GM23248 (cell line): Measurements from ENCODE around the gene FUOM. TPM values are rescaled to one million over a fixed set of nuclear protein-coding genes. Genes with fewer than 3 reads are reported as not detected.

ENCODE experiments used
- DNase-seq: peaks from one replicate; pipeline ENCODE4 v3.0.0-alpha.2; 2015
- H2AFZ ChIP-seq: fragments of 200-600 bp; sonication (generic); 2 replicates; pipeline ENCODE4 v1.6.1; 2016; ENCODE audit warnings: antibody characterized with exemption
- H3F3A ChIP-seq: fragments of 200-600 bp; sonication (generic); 2 replicates; pipeline ENCODE4 v1.6.1; 2016; ENCODE audit warnings: mild to moderate bottlenecking, antibody characterized with exemption, mixed run types; ENCODE audit not compliant: insufficient read depth
- H3K27ac ChIP-seq: fragments of 200-600 bp; sonication (generic); 2 replicates; pipeline ENCODE4 v1.5.1; 2016; ENCODE audit warnings: mild to moderate bottlenecking
- H3K27me3 ChIP-seq: fragments of 200-600 bp; sonication (generic); replicated peaks from 2 replicates; pipeline ENCODE4 v1.6.1; 2016; ENCODE audit warnings: mild to moderate bottlenecking; ENCODE audit not compliant: insufficient read depth
- H3K36me3 ChIP-seq: fragments of 200-600 bp; sonication (generic); 2 replicates; pipeline ENCODE4 v1.6.1; 2016; ENCODE audit warnings: low read depth, mild to moderate bottlenecking
- H3K4me1 ChIP-seq: fragments of 200-600 bp; sonication (generic); 2 replicates; pipeline ENCODE4 v1.6.1; 2016; ENCODE audit warnings: mild to moderate bottlenecking; ENCODE audit not compliant: insufficient read depth
- H3K4me2 ChIP-seq: fragments of 200-600 bp; sonication (generic); one replicate; pipeline ENCODE4 v1.6.1; 2016; ENCODE audit warnings: mild to moderate bottlenecking; ENCODE audit not compliant: unreplicated experiment
- H3K4me3 ChIP-seq: fragments of 200-600 bp; sonication (generic); 2 replicates; pipeline ENCODE4 v1.5.1; 2016; ENCODE audit warnings: mild to moderate bottlenecking
- H3K79me2 ChIP-seq: fragments of 200-600 bp; sonication (generic); 2 replicates; pipeline ENCODE4 v1.6.1; 2016; ENCODE audit warnings: mild to moderate bottlenecking; ENCODE audit not compliant: insufficient read depth
- H3K9ac ChIP-seq: fragments of 200-600 bp; sonication (generic); 2 replicates; pipeline ENCODE4 v1.6.1; 2016; ENCODE audit warnings: mild to moderate bottlenecking
- H3K9me2 ChIP-seq: fragments of 200-600 bp; sonication (generic); 2 replicates; pipeline ENCODE4 v1.6.1; 2016; ENCODE audit warnings: mixed run types, mild to moderate bottlenecking, moderate library complexity; ENCODE audit not compliant: insufficient read depth
- H3K9me3 ChIP-seq: fragments of 200-600 bp; sonication (generic); one replicate; pipeline ENCODE4 v1.6.1; 2017; ENCODE audit warnings: low read depth
- H4K20me1 ChIP-seq: fragments of 200-600 bp; sonication (generic); 2 replicates; pipeline ENCODE4 v1.6.0; 2016; ENCODE audit not compliant: insufficient read depth
- EZH2 ChIP-seq: fragments of 200-600 bp; sonication (generic); IDR thresholded peaks from 2 replicates; pipeline ENCODE4 v1.6.1; 2018; ENCODE audit warnings: antibody characterized with exemption, mild to moderate bottlenecking; ENCODE audit not compliant: insufficient read depth, poor library complexity, severe bottlenecking
- EZH2phosphoT487 ChIP-seq: fragments of 200-600 bp; sonication (generic); IDR thresholded peaks from 2 replicates; pipeline ENCODE4 v1.6.1; 2018; ENCODE audit warnings: antibody characterized with exemption, moderate library complexity, mild to moderate bottlenecking, low read depth; ENCODE audit not compliant: insufficient read depth
- WGBS, 2 experiments: methylation state at CpG; one replicate each; pipeline ENCODE4 v1.1.6; 2015 to 2017; ENCODE audit warnings: low lambda C conversion rate in 2 of 2, low coverage in 1 of 2; ENCODE audit errors: missing lambda C conversion rate in 2 of 2; 5-methylcytosine and 5-hydroxymethylcytosine counted together
- in situ Hi-C: fragments of 300-500 bp; cut with MboI; formaldehyde crosslinking; loops from 2 replicates; pipeline ENCODE4 v1.15.0; 2020
- polyA plus RNA-seq: library from polyadenylated mRNA; unstranded; fragments of >200 nt; fragmentation: Nextera tagmentation; extraction: Ambion mirVana; gene quantifications from 2 replicates; pipeline ENCODE4 v1.2.1, GENCODE V29; 2016
- total RNA-seq: library from RNA; depleted of rRNA; stranded (reverse); fragments of >200 nt; shearing (Covaris generic); gene quantifications from 2 replicates; pipeline ENCODE4 v1.2.3, GENCODE V29; 2014

FUOM gene
- total and polyA plus RNA-seq, 2 experiments from 2014 or later: 21.5 to 24.5 TPM

DNA sequence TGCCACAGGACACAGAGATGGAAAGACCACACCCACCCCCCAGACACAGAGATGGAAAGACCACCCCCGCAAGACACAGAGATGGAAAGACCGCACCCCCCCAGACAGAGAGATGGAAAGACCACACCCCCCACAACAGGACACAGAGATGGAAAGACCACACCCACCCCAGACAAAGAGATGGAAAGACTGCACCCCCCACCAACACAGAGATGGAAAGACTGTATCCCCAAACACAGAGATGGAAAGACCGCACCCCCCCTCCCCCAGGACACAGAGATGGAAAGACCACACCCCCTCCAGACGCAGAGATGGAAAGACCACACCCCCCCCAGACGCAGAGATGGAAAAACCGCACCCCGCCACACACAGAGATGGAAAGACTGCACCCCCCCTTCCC, 41.1 kb downstream of the FUOM start:
- Histone ChIP-seq H3K4me3 (no peak overlapping the region), H3K27ac (no peak overlapping the region), H3K4me1 (no peaks in the 10 kb centered on the region), H2AFZ (no peak overlapping the region), H3K9me2 (no peaks in the 10 kb centered on the region), H3K9ac (no peak overlapping the region), H3K79me2 (no peaks in the 10 kb centered on the region), H3F3A (0 out of 2 replicates have a peak, but pooled peaks cover 5% of the 10 kb centered on the region), H3K27me3 (no peaks in the 10 kb centered on the region), H3K9me3 (no peaks in the 10 kb centered on the region), H3K4me2 (no peak overlapping the region), H4K20me1 (no peaks in the 10 kb centered on the region), H3K36me3 (no peaks in the 10 kb centered on the region)
- DNase-seq: no peak
- 64 to 70% methylated on average over 4 to 6 of the region's 7 CpGs for WGBS, 2 experiments
- TF ChIP-seq EZH2phosphoT487 (no peak), EZH2 (no peak)
- in situ Hi-C loops: no loop called here

DNA sequence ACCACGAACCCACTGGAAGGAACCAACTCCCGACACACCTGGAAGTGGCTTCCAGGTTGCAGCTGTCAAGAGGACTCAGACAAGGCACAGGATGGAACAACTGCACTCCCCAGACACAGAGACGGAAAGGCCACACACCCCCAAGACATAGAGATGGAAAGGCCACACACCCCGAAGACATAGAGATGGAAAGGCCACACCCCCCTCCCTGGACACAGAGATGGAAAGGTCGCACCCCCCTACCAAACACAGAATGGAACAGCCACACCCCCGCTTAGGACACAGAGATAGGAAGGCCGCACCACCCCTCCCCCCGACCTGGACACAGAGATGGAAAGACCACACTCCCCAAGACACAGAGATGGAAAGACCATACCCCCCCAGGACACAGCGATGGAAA, 41.6 kb downstream of the FUOM start:
- Histone ChIP-seq H3F3A (0 out of 2 replicates have a peak, but pooled peaks cover 5% of the 10 kb centered on the region), H3K9me3 (no peaks in the 10 kb centered on the region), H4K20me1 (no peaks in the 10 kb centered on the region), H3K4me1 (no peaks in the 10 kb centered on the region), H2AFZ (no peak overlapping the region), H3K36me3 (no peaks in the 10 kb centered on the region), H3K9me2 (no peaks in the 10 kb centered on the region), H3K27ac (no peak overlapping the region), H3K4me3 (no peak overlapping the region), H3K9ac (no peak overlapping the region), H3K27me3 (no peaks in the 10 kb centered on the region), H3K4me2 (no peak overlapping the region), H3K79me2 (no peaks in the 10 kb centered on the region)
- 96 to 97% methylated on average over 8 to 9 of the region's 9 CpGs for WGBS, 2 experiments
- DNase-seq: no peak
- TF ChIP-seq EZH2 (no peak), EZH2phosphoT487 (no peak)
- in situ Hi-C loops: no loop called here

DNA sequence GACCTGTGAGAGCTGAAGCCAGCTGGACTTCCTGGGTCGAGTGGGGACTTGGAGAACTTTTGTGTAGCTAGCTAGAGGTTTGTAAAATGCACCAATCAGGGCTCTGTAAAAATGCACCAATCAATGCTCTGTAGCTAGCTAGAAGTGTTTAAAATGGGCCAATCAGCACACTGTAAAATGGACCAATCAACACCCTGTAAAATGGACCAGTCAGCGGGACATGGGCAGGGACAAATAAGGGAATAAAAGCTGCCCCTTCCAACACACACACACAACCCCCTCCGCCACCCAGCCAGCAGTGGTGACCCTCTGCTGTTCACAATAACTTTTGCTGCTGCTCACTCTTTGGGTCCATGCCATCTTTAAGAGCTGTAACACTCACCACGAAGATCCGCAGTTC, 42.0 kb downstream of the FUOM start:
- Histone ChIP-seq H3K4me3 (no peak overlapping the region), H3K9me2 (no peaks in the 10 kb centered on the region), H3K9ac (no peak overlapping the region), H2AFZ (no peak overlapping the region), H3K79me2 (no peaks in the 10 kb centered on the region), H3K4me2 (no peak overlapping the region), H3K36me3 (no peaks in the 10 kb centered on the region), H3K9me3 (no peaks in the 10 kb centered on the region), H3F3A (0 out of 2 replicates have a peak, but pooled peaks cover 5% of the 10 kb centered on the region), H3K27me3 (no peaks in the 10 kb centered on the region), H4K20me1 (no peaks in the 10 kb centered on the region), H3K4me1 (no peaks in the 10 kb centered on the region), H3K27ac (no peak overlapping the region)
- 76 to 79% methylated on average over 5 of the region's 5 CpGs for WGBS, 2 experiments
- no peak for DNase-seq
- in situ Hi-C loops: no loop called here
- TF ChIP-seq EZH2 (no peak), EZH2phosphoT487 (no peak)

DNA sequence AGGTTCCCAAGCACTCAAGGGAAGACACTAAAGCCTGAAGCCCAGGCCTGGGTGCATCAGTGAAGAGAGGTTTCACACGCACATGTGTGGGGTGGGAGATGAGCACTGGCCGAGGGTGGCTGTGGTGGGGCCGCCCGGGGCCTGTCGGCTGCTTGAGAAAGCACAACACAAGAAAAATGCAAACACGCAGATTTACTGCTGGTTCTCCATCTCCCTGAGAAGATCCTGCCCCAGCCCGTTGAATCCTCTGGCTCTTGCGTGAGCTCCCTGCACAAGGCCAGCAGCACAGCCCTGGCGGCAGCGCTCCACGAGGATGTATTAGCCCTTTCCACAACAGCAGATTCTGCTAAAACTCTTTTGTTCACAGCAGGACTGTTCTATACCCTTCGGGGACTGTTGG, 42.9 kb downstream of the FUOM start:
- Histone ChIP-seq H3F3A (0 out of 2 replicates have a peak, but pooled peaks cover 5% of the 10 kb centered on the region), H3K9ac (no peak overlapping the region), H4K20me1 (no peaks in the 10 kb centered on the region), H3K36me3 (no peaks in the 10 kb centered on the region), H3K4me2 (no peak overlapping the region), H3K27ac (no peak overlapping the region), H3K27me3 (no peaks in the 10 kb centered on the region), H3K4me3 (no peak overlapping the region), H2AFZ (no peak overlapping the region), H3K9me2 (no peaks in the 10 kb centered on the region), H3K4me1 (no peaks in the 10 kb centered on the region), H3K9me3 (no peaks in the 10 kb centered on the region), H3K79me2 (no peaks in the 10 kb centered on the region)
- WGBS, 2 experiments: 82 to 85% methylated on average over 12 of the region's 12 CpGs
- in situ Hi-C loops: no loop called here
- DNase-seq: no peak
- TF ChIP-seq EZH2phosphoT487: no peak
- TF ChIP-seq EZH2: no peak

DNA sequence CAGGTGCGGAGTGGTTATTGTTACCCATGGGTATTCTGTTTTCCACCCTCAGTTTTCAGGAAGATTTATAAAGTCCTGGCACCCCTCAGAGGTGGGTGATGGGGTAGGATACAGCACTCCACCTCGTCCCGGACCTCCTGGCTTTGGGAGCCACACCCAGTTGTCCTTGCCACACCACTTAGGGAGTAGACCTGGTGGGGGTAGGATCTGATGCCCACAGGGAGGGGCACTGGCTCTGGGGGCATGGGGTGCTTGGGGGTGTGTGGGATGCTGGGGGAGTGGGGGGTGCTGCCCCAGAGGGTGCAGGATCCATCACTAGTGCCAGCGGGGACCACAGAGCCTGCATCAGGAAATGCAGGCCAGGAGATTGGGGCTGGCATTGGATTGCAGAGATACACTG, 44.6 kb downstream of the FUOM start:
- Histone ChIP-seq H3K4me3 (no peak overlapping the region), H3K36me3 (no peaks in the 10 kb centered on the region), H3F3A (0 out of 2 replicates have a peak, but pooled peaks cover 5% of the 10 kb centered on the region), H3K4me1 (no peaks in the 10 kb centered on the region), H3K9ac (no peak overlapping the region), H3K27ac (no peak overlapping the region), H3K9me3 (no peaks in the 10 kb centered on the region), H3K79me2 (peaks cover 3% of the 10 kb centered on the region), H2AFZ (no peak overlapping the region), H3K9me2 (no peaks in the 10 kb centered on the region), H3K27me3 (no peaks in the 10 kb centered on the region), H3K4me2 (no peak overlapping the region), H4K20me1 (no peaks in the 10 kb centered on the region)
- in situ Hi-C loops: no loop called here
- DNase-seq: no peak
- no peak for TF ChIP-seq EZH2
- TF ChIP-seq EZH2phosphoT487: no peak
- WGBS, 2 experiments: 58 to 59% methylated on average over 3 to 4 of the region's 4 CpGs
